Common myeloid progenitor, CD34-positive (primary cell): ENCODE results near the gene KIF12.

Experiments used
- CTCF ChIA-PET: fragments of 350-600 bp; sonication (Branson Sonifier 250); formaldehyde crosslinking; loops from one replicate; lab custom pipeline; 2021; ENCODE audit warnings: antibody characterized with exemption; lab: Charles Lee
- POLR2A ChIA-PET: fragments of 350-600 bp; sonication (Branson Sonifier 250); formaldehyde crosslinking; loops from one replicate; lab custom pipeline; 2021; ENCODE audit warnings: antibody characterized with exemption; lab: Charles Lee
- DNase-seq, 3 donors: peaks; one replicate each; pipeline versions ENCODE4 v3.0.0 to v3.0.0-alpha.2; 2013
- H3K27ac ChIP-seq, 2 experiments: 1 replicate in 1 of 2; 2 replicates in 1 of 2; pipeline ENCODE4 v1.7.0; 2013; ENCODE audit warnings: inconsistent platforms in 2 of 2, low read length in 2 of 2, mild to moderate bottlenecking in 2 of 2, low read depth in 1 of 2, moderate library complexity in 1 of 2; ENCODE audit not compliant: severe bottlenecking in 2 of 2, insufficient read depth in 1 of 2, poor library complexity in 1 of 2
- H3K27me3 ChIP-seq, 5 experiments: replicated peaks in 2 of 5; 1 replicate in 3 of 5; 2 replicates in 2 of 5; pipeline versions ENCODE4 v1.6.1 to v1.7.0; 2013; ENCODE audit warnings: low read length in 4 of 5, mild to moderate bottlenecking in 2 of 5, moderate library complexity in 2 of 5, inconsistent platforms in 1 of 5; ENCODE audit not compliant: insufficient read depth in 5 of 5, control insufficient read depth in 4 of 5
- H3K36me3 ChIP-seq, 4 experiments: 1 replicate in 2 of 4; 2 replicates in 2 of 4; pipeline versions ENCODE4 v1.6.1 to v1.7.0; 2013; ENCODE audit warnings: low read length in 3 of 4, control low read depth in 1 of 4, mild to moderate bottlenecking in 1 of 4; ENCODE audit not compliant: control insufficient read depth in 4 of 4, insufficient read depth in 4 of 4
- H3K4me1 ChIP-seq, 4 experiments: 1 replicate in 3 of 4; 2 replicates in 1 of 4; pipeline versions ENCODE4 v1.6.1 to v1.7.1; 2013; ENCODE audit warnings: low read length in 3 of 4, mild to moderate bottlenecking in 3 of 4, control low read depth in 1 of 4, inconsistent platforms in 1 of 4, moderate library complexity in 1 of 4; ENCODE audit not compliant: control insufficient read depth in 4 of 4, insufficient read depth in 4 of 4; ENCODE audit errors: control extremely low read depth in 1 of 4
- H3K4me3 ChIP-seq, 7 experiments: 1 replicate in 4 of 7; 2 replicates in 3 of 7; pipeline versions ENCODE4 v1.5.1 to v1.7.0; 2013; ENCODE audit warnings: mild to moderate bottlenecking in 7 of 7, low read length in 6 of 7, moderate library complexity in 6 of 7, inconsistent platforms in 2 of 7, low read depth in 2 of 7, control low read depth in 1 of 7; ENCODE audit not compliant: insufficient read depth in 4 of 7, control insufficient read depth in 1 of 7; ENCODE audit errors: extremely low read depth in 1 of 7
- H3K9me3 ChIP-seq, 5 experiments: 1 replicate in 4 of 5; 2 replicates in 1 of 5; pipeline versions ENCODE4 v1.6.1 to v1.7.1; 2013; ENCODE audit warnings: low read length in 4 of 5, mild to moderate bottlenecking in 2 of 5, inconsistent platforms in 1 of 5, low read depth in 1 of 5, moderate library complexity in 1 of 5; ENCODE audit not compliant: control insufficient read depth in 4 of 5, insufficient read depth in 2 of 5; ENCODE audit errors: control extremely low read depth in 1 of 5
- WGBS: methylation state at CpG from one replicate; pipeline ENCODE4 v1.1.5; 2013; ENCODE audit not compliant: insufficient coverage; 5-methylcytosine and 5-hydroxymethylcytosine counted together

Gene KIF12

DNA sequence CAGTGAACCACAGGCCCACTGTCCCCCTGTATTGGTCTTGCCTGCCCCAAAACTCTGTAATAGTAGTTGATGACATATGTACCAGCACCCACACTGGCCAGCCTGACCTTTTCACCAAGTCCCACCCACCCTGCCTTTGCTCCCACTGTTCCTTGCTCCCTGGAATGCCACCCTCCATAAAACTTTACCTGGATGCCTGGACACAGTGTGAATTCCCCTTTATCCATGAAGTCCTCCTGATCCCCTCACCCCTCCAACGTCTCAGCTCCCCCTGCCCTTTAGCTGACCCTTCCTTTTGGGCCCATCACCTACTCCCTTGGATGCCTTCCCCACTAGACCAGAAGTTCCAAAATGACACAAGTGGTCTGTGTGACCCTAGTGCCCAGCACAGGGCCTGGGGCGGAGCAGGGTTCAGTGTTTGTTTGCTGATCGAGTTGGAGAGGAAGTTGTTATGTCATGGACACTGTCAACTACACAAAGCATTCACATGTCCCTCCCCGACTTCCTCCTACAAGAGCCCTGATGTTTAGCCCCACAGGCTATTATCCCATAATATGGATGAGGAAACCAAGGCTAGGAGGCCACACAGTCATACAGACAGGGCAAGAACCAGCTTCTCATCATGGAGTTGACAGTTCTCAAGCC, 37.1 kb downstream of the KIF12 start:
- H3K36me3 ChIP-seq = peaks cover 0 to 5% (median 1%) of the 10 kb centered on the region in 4 experiments
- CTCF ChIA-PET = no interaction called here
- H3K4me3 ChIP-seq = no peak overlapping the region
- no peaks in the 10 kb centered on the region for H3K4me1 ChIP-seq
- H3K9me3 ChIP-seq = peaks cover 0 to 2% (median 0%) of the 10 kb centered on the region in 5 experiments
- DNase-seq = no peak
- H3K27ac ChIP-seq = no peak overlapping the region
- H3K27me3 ChIP-seq = peaks cover 0 to 3% (median 0%) of the 10 kb centered on the region in 5 experiments
- WGBS = 74% methylated on average over 2 of the region's 4 CpGs
- POLR2A ChIA-PET = no interaction called here

DNA sequence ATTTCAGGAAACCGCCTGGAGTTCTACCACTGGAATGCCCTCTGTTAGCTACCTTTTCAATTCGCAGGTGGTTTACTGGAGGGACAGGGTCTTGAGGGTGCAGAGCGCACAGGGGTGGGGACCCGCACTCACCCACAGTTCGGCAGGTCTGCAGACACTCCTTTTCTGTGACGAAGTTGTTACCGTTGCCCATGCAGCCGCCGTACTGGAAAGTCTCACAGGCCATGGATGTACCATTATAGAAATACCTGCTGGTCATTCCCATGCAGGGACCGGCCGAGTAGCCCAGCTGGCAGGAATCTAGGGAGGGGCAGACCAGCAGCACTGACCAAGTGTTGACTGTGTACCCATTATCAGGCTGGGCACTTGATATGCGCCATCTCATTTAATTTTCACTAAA, 37.8 kb downstream of the KIF12 start:
- WGBS = 96% methylated on average over 12 of the region's 12 CpGs
- Histone ChIP-seq H3K27ac (no peak overlapping the region), H3K4me3 (no peak overlapping the region), H3K9me3 (peaks cover 0 to 2% (median 0%) of the 10 kb centered on the region in 5 experiments), H3K4me1 (no peaks in the 10 kb centered on the region), H3K27me3 (peaks cover 0 to 3% (median 0%) of the 10 kb centered on the region in 5 experiments), H3K36me3 (peaks cover 0 to 10% (median 3%) of the 10 kb centered on the region in 4 experiments)
- no peak for DNase-seq
- ChIA-PET CTCF (no interaction called here), POLR2A (no interaction called here)

DNA sequence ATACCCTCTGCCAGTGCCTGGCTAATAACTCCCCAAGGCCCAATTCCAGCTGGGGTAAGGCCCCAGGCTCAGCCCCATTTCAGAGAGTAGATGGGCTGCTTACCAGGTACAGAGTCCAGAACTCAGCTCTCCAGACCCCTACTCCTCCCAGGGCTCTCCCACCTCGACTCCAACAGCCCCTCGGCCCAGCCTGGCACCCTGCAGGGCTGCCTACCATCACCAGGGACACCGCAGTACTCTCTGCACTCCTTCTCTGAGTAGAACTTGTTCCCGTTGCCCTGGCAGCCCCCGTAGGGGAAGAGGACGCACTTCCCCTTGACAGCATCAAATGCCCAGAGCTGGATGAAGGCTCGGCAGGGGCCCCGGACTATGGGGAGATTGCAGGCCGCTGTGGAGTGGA, 38.4 kb downstream of the KIF12 start:
- Histone ChIP-seq H3K4me3 (no peak overlapping the region), H3K36me3 (peaks cover 0 to 10% (median 3%) of the 10 kb centered on the region in 4 experiments), H3K4me1 (no peaks in the 10 kb centered on the region), H3K27me3 (peaks cover 0 to 2% (median 0%) of the 10 kb centered on the region in 5 experiments), H3K27ac (no peak overlapping the region), H3K9me3 (peaks cover 0 to 2% (median 0%) of the 10 kb centered on the region in 5 experiments)
- ChIA-PET POLR2A (no interaction called here), CTCF (no interaction called here)
- DNase-seq = no peak
- 65% methylated on average over 9 of the region's 9 CpGs for WGBS

DNA sequence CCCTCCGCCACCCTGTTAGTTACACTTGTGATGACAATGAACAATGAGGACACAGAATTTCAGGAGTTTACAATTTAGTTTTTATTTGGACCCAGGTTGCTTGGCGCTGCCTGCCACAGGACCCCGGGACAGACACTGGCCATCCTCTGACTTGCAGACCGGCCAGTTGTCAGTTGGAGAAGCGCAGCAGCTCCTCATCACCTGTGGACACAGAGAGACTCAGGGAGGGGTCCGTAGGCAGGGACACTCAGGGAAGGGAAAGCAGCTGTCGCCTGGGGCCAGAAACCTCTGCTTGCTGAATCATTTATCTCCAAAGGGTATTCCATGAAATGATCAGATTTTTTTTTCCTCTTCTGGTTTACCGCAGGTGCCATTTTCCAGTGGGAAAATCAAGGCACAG, 39.0 kb downstream of the KIF12 start:
- H3K36me3 ChIP-seq = peaks cover 0 to 12% (median 3%) of the 10 kb centered on the region in 4 experiments
- DNase-seq = no peak
- H3K4me1 ChIP-seq = no peaks in the 10 kb centered on the region
- H3K27ac ChIP-seq = no peak overlapping the region
- H3K9me3 ChIP-seq = peaks cover 0 to 2% (median 0%) of the 10 kb centered on the region in 5 experiments
- no peak overlapping the region for H3K4me3 ChIP-seq
- CTCF ChIA-PET = interaction anchor here (1.8 kb wide), 1 partner anchor 22 kb away, joined by 10 read pairs; no protein-coding TSS in a partner anchor
- H3K27me3 ChIP-seq = peaks cover 0 to 2% (median 0%) of the 10 kb centered on the region in 5 experiments
- WGBS = 100% methylated on average over 7 of the region's 8 CpGs
- POLR2A ChIA-PET = no interaction called here

DNA sequence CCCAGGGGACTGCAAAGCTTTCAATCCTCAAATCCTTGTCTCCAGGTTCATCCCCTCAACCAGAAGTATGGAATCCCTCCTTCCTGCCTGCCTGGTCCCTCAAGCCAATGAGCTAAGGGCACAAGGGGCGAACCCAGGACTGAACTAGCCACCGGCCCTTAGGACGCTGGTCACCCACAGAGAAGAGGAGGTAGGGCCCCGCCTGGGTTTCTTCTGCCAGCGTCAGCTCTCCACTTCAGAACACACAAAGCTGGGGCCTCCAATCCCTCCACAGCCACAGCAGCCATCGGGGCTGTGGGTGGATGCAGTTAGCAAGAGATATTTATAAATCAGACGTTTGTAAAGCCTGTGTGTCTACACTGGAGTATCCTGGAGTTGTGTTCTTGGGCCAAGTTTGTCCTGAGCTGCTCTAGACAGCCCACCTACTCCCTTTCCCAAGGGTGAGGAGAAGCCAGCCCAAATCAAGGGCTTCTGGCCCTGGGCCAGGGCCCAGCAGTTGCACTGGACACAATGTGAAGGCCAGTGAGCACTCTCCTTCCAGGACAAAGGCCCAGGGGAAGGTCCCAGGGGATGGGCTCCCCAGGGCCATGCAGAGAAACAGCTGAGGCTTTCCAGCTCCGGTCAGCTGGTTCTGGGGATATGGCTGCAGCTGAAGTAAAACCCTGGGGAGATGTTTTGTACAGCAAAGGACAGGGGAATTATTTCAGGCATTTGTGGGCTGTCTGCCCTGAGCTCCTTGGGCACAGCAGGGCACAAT, 39.9 kb downstream of the KIF12 start:
- ChIA-PET POLR2A (no interaction called here), CTCF (interaction anchor here (1.8 kb wide), 1 partner anchor 23 kb away, joined by 10 read pairs; no protein-coding TSS in a partner anchor)
- no peak for DNase-seq
- Histone ChIP-seq H3K4me3 (no peak overlapping the region), H3K36me3 (peaks cover 0 to 15% (median 4%) of the 10 kb centered on the region in 4 experiments), H3K9me3 (peaks cover 0 to 2% (median 0%) of the 10 kb centered on the region in 5 experiments), H3K27me3 (peaks cover 0 to 2% (median 0%) of the 10 kb centered on the region in 5 experiments), H3K27ac (no peak overlapping the region), H3K4me1 (no peaks in the 10 kb centered on the region)
- WGBS = 90% methylated on average over 6 of the region's 8 CpGs

DNA sequence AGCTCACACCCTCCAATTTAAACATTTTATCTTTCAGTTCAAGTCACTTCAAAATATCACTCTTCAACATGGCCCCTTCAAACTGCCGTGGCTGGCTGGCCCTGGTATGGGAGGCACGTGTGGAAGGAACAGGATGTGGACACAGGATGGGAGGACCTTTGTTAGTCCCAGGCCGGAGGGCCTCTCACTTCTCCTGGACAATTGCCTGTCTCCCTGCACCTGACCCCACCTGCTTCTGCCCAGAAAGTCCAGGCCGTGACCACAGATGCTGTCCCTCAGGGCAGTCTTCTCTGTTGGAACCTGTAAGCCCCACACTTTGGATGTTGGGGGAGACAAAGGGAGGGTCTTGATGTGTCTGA, 40.4 kb downstream of the KIF12 start:
- CTCF ChIA-PET = interaction anchor here (1.8 kb wide), 1 partner anchor 24 kb away, joined by 10 read pairs; no protein-coding TSS in a partner anchor
- no peaks in the 10 kb centered on the region for H3K4me1 ChIP-seq
- no peak overlapping the region for H3K27ac ChIP-seq
- DNase-seq = no peak
- WGBS = 100% methylated on average over 3 of the region's 4 CpGs
- peaks cover 0 to 2% (median 0%) of the 10 kb centered on the region in 5 experiments for H3K27me3 ChIP-seq
- no peak overlapping the region for H3K4me3 ChIP-seq
- POLR2A ChIA-PET = no interaction called here
- no peaks in the 10 kb centered on the region for H3K9me3 ChIP-seq
- H3K36me3 ChIP-seq = peaks cover 0 to 15% (median 4%) of the 10 kb centered on the region in 4 experiments
